SK-N-MC (cell line): ENCODE results near the gene RIC3.

ENCODE experiments used
- DNase-seq: peaks from one replicate; pipeline ENCODE4 v3.0.0-alpha.2; 2011; ENCODE audit warnings: low read depth, low spot score
- H3K27ac ChIP-seq: fragments of 200-600 bp; sonication (generic); 2 replicates; pipeline ENCODE4 v1.5.1; 2016; ENCODE audit warnings: mixed run types
- H3K36me3 ChIP-seq: fragments of 200-600 bp; sonication (generic); 2 replicates; pipeline ENCODE4 v1.6.1; 2017; ENCODE audit warnings: antibody characterized with exemption, low read length, mixed read lengths; ENCODE audit not compliant: insufficient read depth
- H3K4me3 ChIP-seq: fragments of 200-600 bp; sonication (generic); 2 replicates; pipeline ENCODE4 v1.5.1; 2016
- H3K9ac ChIP-seq: fragments of 200-600 bp; sonication (generic); 2 replicates; pipeline ENCODE4 v1.8.0; 2017; ENCODE audit warnings: mixed run types, mixed read lengths; ENCODE audit not compliant: insufficient read length
- H3K9me3 ChIP-seq: fragments of 200-600 bp; sonication (generic); 2 replicates; pipeline ENCODE4 v1.6.1; 2017; ENCODE audit warnings: low read depth, mild to moderate bottlenecking, antibody characterized with exemption, low read length, moderate library complexity, mixed read lengths
- EZH2 ChIP-seq: fragments of 200-600 bp; sonication (generic); IDR thresholded peaks from one replicate; pipeline ENCODE4 v1.6.1; 2017; ENCODE audit warnings: antibody characterized with exemption
- FOXP2 ChIP-seq: optimal IDR thresholded peaks from 2 replicates; pipeline ENCODE3; 2011; ENCODE audit warnings: mild to moderate bottlenecking, moderate library complexity; ENCODE audit not compliant: insufficient read depth; ENCODE audit errors: extremely low read length, control extremely low read depth
- POLR2AphosphoS5 ChIP-seq: IDR thresholded peaks from 2 replicates; pipeline ENCODE4 v1.6.1; 2012; ENCODE audit warnings: mild to moderate bottlenecking, low read depth, low read length, borderline replicate concordance

The RIC3 gene

GRCh38 chr11:8205566-8205965, 36.7 kb upstream of the RIC3 start:
- TF ChIP-seq FOXP2, result no peak
- no peak for TF ChIP-seq EZH2
- TF ChIP-seq POLR2AphosphoS5, result no peak
- no peaks in the 10 kb centered on the region for H3K36me3 ChIP-seq
- no peak overlapping the region for H3K4me3 ChIP-seq
- H3K27ac ChIP-seq, result no peak overlapping the region
- H3K9ac ChIP-seq, result no peak overlapping the region
- no peak for DNase-seq
- no peaks in the 10 kb centered on the region for H3K9me3 ChIP-seq

- DNase-seq, result no peak
- Histone ChIP-seq H3K27ac (no peak overlapping the region), H3K4me3 (no peak overlapping the region), H3K9me3 (no peaks in the 10 kb centered on the region), H3K9ac (no peak overlapping the region), H3K36me3 (no peaks in the 10 kb centered on the region)
- TF ChIP-seq FOXP2, result no peak
- TF ChIP-seq EZH2, result no peak
- no peak for TF ChIP-seq POLR2AphosphoS5
Observed at GRCh38 chr11:8204596-8204995, 35.8 kb upstream of the RIC3 start.

- Histone ChIP-seq H3K27ac (no peak overlapping the region), H3K36me3 (no peaks in the 10 kb centered on the region), H3K4me3 (no peak overlapping the region), H3K9ac (no peak overlapping the region), H3K9me3 (no peaks in the 10 kb centered on the region)
- no peak for DNase-seq
- TF ChIP-seq FOXP2 (no peak), EZH2 (no peak), POLR2AphosphoS5 (no peak)
Observed at GRCh38 chr11:8204025-8204424, 35.2 kb upstream of the RIC3 start.

GRCh38 chr11:8203414-8203715, 34.5 kb upstream of the RIC3 start:
- DNase-seq, result no peak
- Histone ChIP-seq H3K36me3 (no peaks in the 10 kb centered on the region), H3K9me3 (no peaks in the 10 kb centered on the region), H3K9ac (no peak overlapping the region), H3K27ac (no peak overlapping the region), H3K4me3 (no peak overlapping the region)
- TF ChIP-seq FOXP2, result no peak
- TF ChIP-seq EZH2, result no peak
- TF ChIP-seq POLR2AphosphoS5, result no peak

GRCh38 chr11:8202516-8203413, 33.9 kb upstream of the RIC3 start:
- no peak for TF ChIP-seq FOXP2
- Histone ChIP-seq H3K36me3 (no peaks in the 10 kb centered on the region), H3K27ac (no peak overlapping the region), H3K4me3 (no peak overlapping the region), H3K9me3 (no peaks in the 10 kb centered on the region), H3K9ac (no peak overlapping the region)
- no peak for DNase-seq

- DNase-seq, result no peak
- Histone ChIP-seq H3K27ac (no peak overlapping the region), H3K9me3 (no peaks in the 10 kb centered on the region), H3K4me3 (no peak overlapping the region), H3K9ac (no peak overlapping the region), H3K36me3 (no peaks in the 10 kb centered on the region)
- no peak for TF ChIP-seq EZH2
- TF ChIP-seq FOXP2, result no peak
- TF ChIP-seq POLR2AphosphoS5, result no peak
Observed at GRCh38 chr11:8201644-8202365, 33.0 kb upstream of the RIC3 start.

- Histone ChIP-seq H3K27ac (no peak overlapping the region), H3K9ac (no peak overlapping the region), H3K9me3 (no peaks in the 10 kb centered on the region), H3K4me3 (no peak overlapping the region), H3K36me3 (no peaks in the 10 kb centered on the region)
- TF ChIP-seq EZH2 (no peak), POLR2AphosphoS5 (no peak), FOXP2 (no peak)
- no peak for DNase-seq
Observed at GRCh38 chr11:8199676-8200075, 30.9 kb upstream of the RIC3 start.

- DNase-seq, result no peak
- H3K27ac ChIP-seq, result no peak overlapping the region
- H3K4me3 ChIP-seq, result no peak overlapping the region
- H3K36me3 ChIP-seq, result no peaks in the 10 kb centered on the region
- H3K9ac ChIP-seq, result no peak overlapping the region
- no peaks in the 10 kb centered on the region for H3K9me3 ChIP-seq
- TF ChIP-seq EZH2, result no peak
- no peak for TF ChIP-seq POLR2AphosphoS5
- TF ChIP-seq FOXP2, result no peak
Observed at GRCh38 chr11:8196749-8197148, 27.9 kb upstream of the RIC3 start.

- Histone ChIP-seq H3K36me3 (no peaks in the 10 kb centered on the region), H3K4me3 (no peak overlapping the region), H3K27ac (no peak overlapping the region), H3K9ac (no peak overlapping the region), H3K9me3 (no peaks in the 10 kb centered on the region)
- DNase-seq, result no peak
- TF ChIP-seq EZH2 (no peak), POLR2AphosphoS5 (no peak), FOXP2 (no peak)
Observed at GRCh38 chr11:8194956-8195355, 26.1 kb upstream of the RIC3 start.
